Pulmonary artery endothelial cell (primary cell): ENCODE data around the gene COL13A1. TPM values are rescaled to one million over a fixed set of nuclear protein-coding genes. Genes with fewer than 3 reads are reported as not detected.

Experiments used
- DNase-seq: peaks from one replicate; pipeline ENCODE4 v3.0.0-alpha.2; 2011; ENCODE audit warnings: low read depth, low spot score
- total RNA-seq: library from RNA; depleted of rRNA; stranded (reverse); fragments of >200 nt; gene quantifications from 2 replicates; pipeline ENCODE4 v1.2.3, GENCODE V29; 2014

COL13A1 gene
- 33.6 and 68.0 TPM in 2 replicates for total RNA-seq

DNA sequence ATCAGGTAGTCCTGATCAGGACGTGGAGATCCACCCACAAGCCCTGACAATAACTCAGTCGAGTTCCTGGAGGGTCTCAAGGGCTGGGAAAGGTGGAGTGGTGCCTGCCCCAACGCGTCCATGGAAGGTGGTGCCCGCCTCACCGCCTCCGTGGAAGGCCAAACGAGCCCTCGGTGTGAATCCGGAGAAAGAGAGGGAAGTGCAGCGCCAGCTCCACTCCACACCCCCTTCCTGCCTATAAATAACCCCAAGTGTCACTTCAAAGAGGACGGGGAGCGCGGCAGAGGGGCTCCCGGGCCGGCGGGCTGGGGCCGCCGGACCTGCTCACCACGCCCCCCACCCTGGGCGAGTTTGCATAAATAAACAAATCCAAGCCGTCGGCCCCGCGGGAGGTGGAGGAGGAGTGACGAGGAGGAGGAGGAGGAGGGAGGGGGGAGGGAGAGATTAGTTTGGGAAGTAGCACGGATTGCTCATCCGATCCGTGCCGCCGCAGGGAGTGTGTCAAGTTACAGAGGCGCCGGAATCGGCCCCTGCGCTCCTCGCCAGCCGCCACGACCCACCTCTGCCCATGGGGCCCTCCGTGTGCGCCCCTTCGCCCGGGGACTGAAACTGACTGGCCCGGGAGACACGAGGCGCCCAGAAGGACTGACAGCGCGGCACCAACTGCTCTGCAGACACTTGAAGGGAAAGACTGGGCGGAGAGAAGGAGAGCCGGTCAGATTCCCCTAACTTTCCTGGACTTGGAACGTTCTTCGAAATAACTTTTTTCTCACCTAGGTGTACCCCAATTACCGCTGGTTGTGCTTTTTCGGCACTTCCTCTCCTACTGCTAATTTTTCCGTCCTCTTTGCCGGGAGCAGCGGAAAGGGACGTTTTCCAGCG is at the start of gene COL13A1:
Gene COL13A1 (plus strand): TSS at position 473 of the 882 bp plus-strand sequence. CDS start 518 bp downstream, outside the sequence.
- DNase-seq, result no peak

DNA sequence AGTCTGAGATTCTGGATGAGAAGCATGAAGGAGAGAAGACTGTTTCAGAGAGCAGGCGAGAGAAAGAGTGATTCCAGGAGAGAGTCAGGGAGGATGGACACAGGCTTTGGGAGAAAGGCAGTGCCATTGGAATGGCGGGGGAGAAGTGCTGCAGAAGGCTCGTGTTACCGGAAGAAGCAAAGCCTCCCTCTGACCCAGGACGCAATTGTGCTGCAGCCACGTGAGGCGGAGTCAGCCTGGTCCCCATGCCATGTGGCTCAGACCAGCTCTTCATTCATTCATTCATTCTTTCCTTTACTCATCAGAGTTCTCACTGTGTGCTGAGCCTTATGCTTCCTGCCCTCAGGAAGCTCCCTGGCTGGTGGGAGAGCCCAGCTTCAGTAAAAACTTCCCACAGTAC is 49.2 kb upstream of the COL13A1 start:
- no peak for DNase-seq

DNA sequence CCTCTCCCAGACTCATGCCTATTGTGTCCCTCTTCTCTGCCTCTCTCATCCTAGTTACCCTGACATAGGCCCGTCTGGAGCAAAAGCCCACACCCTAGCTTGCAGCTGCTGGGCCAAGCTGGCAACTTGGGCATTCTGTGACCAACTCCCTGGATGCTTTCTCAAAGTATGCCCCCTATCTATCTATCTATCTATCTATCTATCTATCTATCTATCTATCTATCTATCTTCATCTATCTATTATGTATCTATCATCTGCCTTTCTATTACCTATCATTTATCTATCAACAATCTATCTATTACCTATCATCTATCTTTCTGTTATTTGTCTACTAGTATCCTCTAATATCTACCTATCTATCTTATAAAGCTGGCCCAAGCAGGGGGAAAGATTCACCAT is 45.4 kb upstream of the COL13A1 start:
- no peak for DNase-seq

GRCh38 chr10:69757206-69757552 is 44.5 kb upstream of the COL13A1 start:
- DNase-seq, result no peak

GRCh38 chr10:69757553-69758309 is 44.0 kb upstream of the COL13A1 start:
- no peak for DNase-seq

- DNase-seq, result no peak
Measured at GRCh38 chr10:69758310-69758728, 43.4 kb upstream of the COL13A1 start.

- no peak for DNase-seq
Measured at GRCh38 chr10:69759641-69760040, 42.1 kb upstream of the COL13A1 start.

GRCh38 chr10:69760072-69760471 is 41.6 kb upstream of the COL13A1 start:
- DNase-seq, result no peak

DNA sequence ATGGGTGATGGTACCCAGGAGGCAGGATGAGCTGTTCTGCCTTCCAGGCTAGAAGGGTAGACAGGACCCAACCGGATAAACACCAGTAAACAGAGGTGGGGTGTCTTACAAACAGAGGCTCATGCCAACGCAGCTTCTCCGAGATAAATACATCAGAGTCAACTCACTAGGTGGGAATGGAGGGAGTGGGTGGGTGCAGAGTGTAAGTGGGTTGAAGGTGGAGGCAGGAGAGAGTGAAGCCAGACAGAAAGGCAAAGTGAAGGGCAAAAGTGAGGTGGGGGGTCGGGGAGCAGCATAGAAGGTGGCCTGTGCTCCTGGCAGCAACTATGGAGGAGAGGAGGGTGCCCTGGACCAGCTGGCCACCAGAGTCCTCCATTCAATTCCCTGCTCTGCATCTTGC is 40.4 kb upstream of the COL13A1 start:
- DNase-seq, result no peak

DNA sequence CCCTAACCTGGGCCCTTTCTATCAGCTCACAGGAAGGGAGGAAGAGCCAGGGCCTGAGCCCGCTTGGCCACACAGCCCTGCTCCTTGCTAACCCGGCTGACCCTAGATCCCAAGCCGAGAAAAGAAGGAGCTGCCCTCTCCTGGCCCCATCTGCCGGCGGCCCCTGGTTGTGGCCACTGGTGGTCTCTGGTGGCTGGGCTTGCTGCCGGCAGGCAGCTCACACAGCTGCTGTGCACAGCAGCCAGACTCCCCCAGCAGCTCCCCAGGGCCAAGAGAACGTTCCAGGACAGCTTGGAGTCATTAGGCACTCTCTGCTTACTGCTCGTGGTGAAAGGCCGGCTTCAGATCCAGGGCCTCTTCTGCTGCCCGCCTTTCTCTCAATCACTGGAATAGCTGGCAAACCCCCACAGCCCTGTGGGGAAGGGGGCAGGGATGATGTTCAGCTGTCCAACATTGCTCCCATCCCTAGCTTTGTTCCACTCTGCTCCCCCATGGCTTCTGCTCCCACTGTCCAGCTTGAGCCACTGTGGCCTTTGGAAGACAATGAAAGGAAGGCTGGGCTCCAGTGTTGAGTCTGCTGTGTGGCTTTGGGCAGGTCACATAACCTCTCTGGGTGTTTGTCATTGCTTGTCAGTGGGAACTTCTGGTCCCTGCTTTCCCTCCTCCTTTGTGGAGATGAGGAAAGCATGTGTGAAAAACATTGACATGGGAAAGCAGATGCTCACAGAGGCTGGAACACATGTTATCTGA is 35.4 kb upstream of the COL13A1 start:
- DNase-seq, result no peak

- no peak for DNase-seq
Measured at GRCh38 chr10:69767793-69768192, 33.9 kb upstream of the COL13A1 start.

DNA sequence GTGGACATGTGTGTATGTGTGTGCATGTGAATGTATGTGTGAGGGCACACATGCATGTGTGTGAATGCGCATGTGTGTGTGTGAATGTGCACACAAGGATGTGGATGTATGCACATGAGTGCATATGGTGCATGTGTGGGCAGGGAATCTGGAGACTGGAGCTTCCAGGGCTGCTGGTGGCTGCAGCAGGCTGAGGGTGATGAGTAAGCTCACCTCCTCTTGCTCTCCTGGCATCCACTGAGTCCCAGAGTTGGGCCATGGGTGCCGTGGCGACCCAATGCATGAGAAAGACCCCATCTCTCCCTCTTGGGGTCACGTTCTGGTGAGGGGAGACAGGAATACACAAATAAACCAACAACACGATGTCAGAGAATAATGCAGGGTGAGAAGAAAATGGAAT is 33.3 kb upstream of the COL13A1 start:
- no peak for DNase-seq

DNA sequence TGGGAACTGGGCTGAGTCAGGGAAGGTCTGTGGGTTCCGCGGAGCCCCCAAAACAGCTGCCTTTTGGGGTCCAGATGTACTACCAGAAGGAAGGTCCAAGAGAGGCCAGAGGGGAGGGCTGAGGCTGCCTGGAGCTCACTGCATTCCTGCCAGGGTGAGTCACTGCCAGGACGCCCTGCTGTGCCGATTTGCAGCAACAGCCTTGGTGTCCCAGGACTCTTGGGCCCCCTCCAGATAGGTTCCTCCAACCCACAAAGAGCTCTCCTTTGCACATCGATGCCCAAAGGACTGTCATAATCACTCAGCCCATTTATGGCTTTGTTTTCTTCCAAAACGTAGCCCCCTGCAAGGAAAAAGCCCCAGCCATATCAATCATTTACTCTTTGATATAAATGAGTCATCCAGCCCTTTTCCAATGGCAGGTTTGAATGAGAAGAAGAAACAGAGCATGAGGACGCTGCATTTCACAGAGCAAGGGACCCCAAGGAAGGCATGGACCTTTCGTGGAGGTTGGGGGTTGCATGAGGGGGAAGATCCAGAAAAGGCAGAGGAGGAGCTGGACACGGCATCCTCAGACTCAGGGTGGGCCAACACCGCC is 32.2 kb upstream of the COL13A1 start:
- DNase-seq, result peak; percentile 10

DNA sequence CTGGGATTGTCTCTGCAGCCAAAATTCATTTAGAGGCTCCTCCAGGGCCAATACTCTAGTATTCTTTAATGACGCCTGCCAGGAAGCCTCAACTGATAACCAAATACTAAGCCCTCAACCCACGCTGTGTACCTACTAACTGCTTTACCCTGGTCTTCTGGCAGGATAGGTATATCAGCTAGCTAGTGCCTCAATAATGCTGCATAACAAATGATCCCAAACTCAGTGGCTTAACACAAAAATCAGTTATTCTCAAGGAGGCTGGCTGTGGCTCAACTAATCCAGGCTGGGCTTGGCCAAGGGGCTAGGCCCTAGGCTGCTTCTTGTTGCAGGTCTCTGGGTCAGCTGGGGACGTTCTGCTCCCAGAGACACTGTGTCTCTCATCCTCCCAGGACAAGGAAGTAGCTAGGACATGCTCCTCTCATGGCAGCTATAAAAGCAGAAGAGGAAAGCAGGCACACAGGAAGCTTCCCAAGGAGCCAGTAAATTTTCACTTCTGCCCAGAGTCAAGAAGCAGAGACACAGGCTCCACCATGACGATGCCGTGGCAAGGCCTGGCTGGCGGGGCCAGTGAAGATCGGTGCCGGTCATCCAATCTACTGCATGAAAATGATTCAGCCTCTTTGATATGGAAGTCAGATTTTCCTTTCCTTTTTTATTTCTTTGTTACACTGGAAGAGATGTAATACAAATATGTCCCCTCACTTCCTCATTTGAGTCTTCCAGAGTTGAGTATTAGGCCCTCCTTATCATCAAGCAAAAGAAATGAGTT is 28.6 kb upstream of the COL13A1 start:
- no peak for DNase-seq

DNA sequence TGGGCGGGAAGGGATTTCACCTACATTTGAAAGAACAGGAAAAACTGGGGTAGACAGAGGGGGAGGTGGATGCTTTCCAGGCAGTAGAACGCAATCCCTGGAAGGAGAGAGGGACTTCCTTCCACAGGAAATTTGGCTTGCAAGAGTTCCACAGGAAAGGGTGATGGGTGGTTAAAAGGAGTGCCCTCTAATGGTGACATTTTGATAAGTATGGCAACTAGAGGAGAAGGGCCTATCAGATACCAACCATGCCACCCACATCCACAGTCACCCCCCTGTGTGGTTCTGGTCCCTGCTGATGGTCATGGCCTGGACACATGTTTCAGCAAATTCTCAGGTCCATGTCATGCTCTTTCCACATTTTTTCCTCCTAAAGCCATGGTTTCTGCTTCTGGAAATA is 27.1 kb upstream of the COL13A1 start:
- no peak for DNase-seq

DNA sequence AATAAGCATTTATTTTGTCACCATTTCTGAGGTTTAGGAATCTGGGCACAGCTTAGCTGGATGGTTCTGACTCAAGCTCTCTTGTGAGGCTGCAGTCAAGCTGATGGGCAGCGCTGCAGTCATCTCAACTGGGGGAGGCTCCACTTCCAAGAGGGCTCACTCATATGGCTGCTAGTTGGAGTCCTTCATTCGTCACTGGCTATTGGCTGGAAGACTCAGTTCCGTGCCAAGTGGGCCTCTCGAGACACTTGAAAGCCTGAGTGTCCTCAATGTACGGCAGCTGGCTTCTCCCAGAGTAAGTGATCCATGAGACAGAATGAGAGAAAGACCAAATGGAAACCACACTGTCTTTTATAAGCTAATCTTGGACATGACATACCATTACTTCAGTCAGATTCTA is 21.6 kb upstream of the COL13A1 start:
- DNase-seq, result no peak

DNA sequence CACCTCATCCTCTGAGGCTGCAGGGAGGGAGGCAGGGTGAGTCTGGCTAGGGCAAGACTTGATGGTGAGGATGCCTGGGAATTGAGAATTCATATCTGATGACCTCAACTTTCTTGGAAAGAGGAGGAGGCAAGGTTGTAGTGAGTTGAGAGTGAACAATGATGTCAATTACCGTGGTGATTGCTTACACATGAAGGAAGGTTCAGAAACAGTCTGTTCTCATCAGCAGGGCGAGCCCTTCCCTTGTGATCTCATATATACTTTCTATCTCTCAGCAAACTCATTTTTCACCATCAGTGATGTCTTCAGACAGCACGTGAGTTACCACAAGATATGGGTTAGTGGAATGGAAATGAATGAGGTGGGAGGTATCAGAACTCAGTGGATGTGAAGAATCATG is 20.1 kb upstream of the COL13A1 start:
- DNase-seq, result no peak

DNA sequence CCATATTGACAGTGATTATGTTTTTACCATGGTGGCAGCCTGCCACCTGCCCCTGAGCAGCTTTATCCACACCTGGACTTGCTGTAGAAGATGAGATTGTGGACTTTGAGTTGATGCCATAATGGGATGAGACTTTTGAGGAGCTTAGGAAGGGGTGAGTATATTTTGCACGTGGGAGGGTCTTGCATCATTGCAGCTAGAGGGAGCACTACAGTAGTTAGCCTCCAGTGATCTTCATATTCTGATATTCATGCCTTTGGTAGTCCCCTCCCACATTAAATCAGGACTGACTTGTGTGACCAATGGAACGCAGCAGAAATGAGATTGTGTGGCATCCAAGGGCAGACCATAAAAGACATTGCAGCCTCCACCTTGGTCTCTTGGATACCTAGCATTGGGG is 18.2 kb upstream of the COL13A1 start:
- no peak for DNase-seq

DNA sequence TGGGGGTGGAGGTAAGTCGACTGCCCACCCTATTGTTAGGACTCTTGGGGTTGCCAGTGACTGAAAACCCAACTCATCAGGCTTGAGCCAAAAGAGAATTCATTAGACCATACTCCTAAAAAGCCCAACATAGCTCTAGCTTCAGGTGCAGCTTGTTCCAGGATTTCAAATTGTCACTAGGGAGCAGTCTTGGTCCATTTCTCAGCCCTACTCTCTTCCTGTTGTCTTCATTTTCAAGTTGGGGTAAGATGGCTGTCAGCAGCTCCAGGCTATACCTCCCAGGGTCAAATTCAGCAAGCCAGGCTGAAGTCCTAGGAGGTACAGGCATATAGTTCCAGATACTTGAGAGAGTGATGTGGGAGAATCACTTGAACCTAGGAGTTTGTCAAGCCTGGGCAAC is 14.9 kb upstream of the COL13A1 start:
- no peak for DNase-seq

- DNase-seq, result no peak
Measured at GRCh38 chr10:69787681-69788080, 14.0 kb upstream of the COL13A1 start.

DNA sequence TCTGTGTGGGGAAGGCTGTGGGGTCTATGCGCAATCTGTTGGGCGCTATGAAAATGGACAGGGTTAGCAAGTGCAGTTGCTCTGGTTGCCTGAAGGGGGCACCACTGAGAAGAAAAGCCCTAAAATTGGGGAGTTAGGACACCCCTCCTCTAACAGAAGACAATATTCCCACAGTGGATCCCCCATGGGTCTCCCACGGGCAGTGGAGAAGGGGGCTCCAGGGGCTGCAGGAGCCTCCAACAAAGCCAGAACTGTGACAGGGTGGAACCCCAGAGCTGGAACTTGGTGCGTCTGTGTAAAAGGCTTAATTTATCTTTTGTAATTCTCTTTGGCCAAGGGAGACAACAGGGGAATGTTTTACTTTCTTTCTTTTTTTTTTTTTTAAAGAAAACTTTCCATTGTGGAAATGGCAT is 12.5 kb upstream of the COL13A1 start:
- DNase-seq, result no peak
